Measurements from ENCODE around the gene PHYHD1.

PHYHD1 gene

GRCh38 chr9:128986671-128987070 is 65.9 kb downstream of the PHYHD1 start:
- no peak for DNase-seq

- DNase-seq = no peak
These were observed 67.0 kb downstream of the PHYHD1 start for GRCh38 chr9:128987805-128988204.
